Stimulated activated CD8-positive, alpha-beta memory T cell treated with anti-CD3 and anti-CD28 coated beads, Interleukin-7, amount 100 ng/mL, for 1 hour (primary cell): ENCODE data around the gene PDE4A.
A peak's percentile ranks its signal among the peaks of the same experiment; 100 is the strongest.
"Not testable (repeated sequence)": the region's sequence is repeated elsewhere in the genome, so short reads cannot be mapped to it uniquely, and the experiment has no call there.

Experiments
- DNase-seq, 2 donors: peaks; one replicate each; pipeline ENCODE4 v3.0.0-alpha.2; 2020; ENCODE audit warnings: low read depth in 2 of 2

PDE4A gene

GRCh38 chr19:10424011-10424637 is 3.8 kb downstream of the PDE4A start:
- no peak for DNase-seq

DNA sequence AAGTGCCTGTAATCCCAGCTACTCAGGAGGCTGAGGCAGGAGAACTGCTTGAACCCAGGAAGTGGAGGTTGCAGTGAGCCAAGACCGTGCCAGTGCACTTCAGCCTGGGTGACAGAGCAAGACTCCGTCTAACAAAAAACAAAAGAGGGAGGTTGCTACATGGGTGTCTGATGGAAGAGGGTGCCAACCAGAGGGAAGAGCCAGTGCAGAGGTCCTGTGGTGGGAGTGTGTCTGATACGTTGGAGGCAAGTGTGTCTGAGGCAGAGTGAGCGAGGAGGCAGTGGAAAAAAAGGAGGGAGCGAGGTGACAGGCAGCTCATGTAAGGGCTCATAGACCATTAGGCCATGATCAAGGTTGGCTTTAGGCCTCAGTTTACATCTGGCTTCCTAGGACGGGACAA is 6.8 kb downstream of the PDE4A start:
- no peak for DNase-seq

- DNase-seq, result no peak
Measured at GRCh38 chr19:10428996-10429381, 8.7 kb downstream of the PDE4A start.

- no peak for DNase-seq
Measured at GRCh38 chr19:10430505-10431253, 10.3 kb downstream of the PDE4A start.

GRCh38 chr19:10431254-10431942 is 11.1 kb downstream of the PDE4A start:
- DNase-seq, result no peak

DNA sequence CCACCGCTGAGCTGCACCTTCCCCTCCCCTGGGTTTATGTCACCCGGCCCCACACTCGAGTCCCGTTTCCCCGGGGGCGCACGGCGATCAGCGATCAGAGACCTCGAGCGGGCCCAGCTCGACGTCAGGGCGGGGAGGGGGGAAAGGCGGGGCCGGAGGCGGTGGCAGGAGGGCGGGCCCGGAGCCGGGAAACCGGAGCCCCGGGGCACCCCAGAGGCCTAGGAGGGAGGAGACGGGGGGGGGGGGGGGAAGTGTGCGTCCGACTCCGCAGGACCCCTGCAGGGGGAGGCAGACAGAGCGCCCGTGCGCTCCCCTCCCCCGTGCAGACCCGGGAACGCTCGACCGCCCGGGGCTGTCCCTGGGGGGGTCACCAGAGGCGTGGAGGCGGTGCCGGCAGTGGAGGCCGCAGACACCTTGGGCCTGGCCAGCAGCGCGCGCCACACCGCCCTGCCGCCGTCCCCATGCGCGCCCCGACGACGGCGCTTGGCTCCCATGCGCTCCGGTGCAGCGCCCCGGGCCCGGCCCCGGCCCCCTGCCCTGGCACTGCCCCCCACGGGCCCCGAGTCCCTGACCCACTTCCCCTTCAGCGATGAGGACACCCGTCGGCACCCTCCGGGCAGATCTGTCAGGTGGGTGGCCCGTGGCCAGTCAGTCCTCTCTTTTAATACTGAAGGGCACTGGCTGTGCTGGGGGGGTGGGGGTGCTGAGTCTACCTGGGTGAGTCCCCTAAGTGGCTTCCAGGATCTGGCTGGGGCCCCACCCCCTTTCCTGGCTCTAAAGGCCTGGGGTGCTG is 11.8 kb downstream of the PDE4A start:
- DNase-seq, result no peak

DNA sequence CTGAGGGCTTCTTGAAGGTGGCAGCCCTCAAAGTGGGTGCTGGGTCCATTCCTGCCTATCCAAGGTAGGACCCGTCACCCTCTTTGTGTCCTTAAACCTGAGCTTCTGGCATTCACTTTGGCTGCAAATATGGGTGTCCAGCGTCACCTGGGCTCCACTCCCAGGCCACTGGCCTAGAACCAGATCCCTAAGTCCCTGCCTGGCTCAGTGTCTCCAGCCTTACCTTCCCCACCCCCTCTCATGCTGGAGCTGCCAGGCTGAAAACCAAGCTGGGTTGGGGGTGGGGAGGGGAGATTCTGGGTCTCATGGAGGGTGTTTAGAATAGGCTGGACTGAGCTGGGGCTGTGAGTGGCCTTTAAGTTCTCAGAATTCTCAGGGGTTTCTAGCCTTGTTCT is 12.4 kb downstream of the PDE4A start:
- DNase-seq, result no peak

DNA sequence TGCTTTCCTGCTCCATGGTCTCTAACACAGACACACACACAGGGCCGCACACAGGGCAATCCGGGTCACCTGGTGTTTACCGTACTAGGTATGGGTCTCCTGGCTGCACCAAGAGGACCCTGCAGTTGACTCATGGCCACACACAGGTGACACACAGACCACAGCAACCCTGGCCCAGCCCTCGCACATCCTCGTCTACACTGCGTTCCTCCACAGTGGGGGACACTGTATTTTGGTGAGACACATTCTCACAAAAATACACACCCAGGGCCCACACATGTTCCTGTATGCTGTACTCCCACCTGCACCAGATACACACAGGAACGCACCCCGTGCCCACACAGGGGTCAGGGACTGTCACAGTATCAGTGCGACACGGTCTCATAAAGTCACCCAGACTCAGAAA is 12.8 kb downstream of the PDE4A start:
- no peak for DNase-seq

DNA sequence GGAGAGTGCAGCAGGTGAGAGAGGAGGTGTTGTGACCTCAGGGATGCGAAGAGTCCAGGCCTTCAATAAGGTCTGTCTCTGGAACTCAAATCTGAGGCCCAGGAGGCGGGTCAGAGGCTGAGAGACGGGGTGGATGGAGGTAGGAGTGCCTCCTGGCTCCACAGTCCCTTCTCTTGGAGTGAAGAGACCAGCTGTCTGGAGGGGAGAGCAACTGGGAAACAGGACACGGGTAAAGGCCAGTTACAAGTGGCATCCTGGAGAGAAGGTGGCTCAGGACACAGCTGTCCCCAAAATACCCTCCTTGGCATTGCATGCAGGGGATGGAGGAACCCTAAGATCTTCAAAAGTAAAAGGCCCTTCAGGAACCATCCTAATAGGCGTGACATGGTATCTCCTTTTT is 19.2 kb downstream of the PDE4A start:
- DNase-seq, result no peak

- DNase-seq, result no peak
Measured at GRCh38 chr19:10442698-10443097, 22.4 kb downstream of the PDE4A start.

DNA sequence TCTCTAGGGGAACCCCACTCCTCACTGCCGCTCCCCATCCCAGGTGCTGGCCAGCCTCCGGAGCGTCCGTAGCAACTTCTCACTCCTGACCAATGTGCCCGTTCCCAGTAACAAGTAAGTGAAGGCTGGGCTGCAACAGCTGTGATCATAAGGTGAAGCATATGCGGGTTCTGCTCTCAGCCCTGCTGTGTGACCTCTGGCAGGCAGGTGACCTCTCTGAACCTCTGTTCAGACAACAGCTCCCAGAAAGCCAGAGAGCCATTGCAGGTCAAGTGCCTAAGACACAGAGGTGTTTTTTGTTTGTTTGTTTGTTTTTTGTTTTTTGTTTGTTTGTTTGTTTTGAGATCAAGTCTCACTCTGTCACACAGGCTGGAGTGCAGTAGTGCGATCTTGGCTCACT is 28.7 kb downstream of the PDE4A start:
- no peak for DNase-seq

GRCh38 chr19:10450191-10450852 is 30.0 kb downstream of the PDE4A start:
- DNase-seq, result no peak

- DNase-seq, result no peak
Measured at GRCh38 chr19:10450853-10451609, 30.7 kb downstream of the PDE4A start.

DNA sequence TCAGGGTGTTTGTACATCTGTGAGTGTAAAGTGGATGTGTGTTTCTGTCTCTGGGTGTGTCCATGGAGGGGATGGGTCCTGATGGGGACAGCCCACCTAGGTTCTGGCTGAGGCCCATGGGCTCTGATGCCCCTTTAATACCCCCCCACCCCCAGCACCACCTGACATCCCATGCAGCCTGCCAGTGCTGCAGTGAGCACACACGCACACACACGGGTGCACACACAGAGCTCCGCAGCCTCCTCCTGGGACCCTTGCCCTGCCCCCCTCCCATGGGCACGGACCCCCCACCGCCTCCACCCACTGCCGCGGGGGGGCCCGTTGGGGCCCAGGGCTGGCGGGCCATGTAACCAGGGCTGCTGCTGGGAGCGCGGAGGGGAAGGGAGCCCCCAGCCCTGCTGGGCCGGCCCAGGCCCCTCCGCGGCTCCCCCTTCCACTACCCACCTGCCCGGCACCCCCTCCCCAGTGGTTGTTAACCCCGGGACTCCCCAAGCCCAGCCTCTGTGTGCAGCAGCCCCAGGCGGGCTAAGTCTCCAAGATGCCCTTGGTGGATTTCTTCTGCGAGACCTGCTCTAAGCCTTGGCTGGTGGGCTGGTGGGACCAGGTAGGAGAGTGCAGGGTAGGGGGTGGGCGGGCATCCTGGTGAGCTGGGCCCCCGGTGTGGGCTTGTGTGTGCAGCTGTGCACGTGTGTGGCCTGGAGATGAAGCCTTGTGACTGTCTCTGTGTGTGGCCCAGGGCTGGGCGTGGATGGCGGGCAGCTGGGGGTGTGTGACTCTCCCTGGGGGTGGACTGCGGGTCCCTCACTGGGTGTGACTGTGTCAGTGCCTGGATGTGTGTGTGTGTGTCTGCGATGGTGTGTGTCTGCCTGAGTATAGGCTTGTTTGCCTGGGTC is 32.6 kb downstream of the PDE4A start:
- no peak for DNase-seq

GRCh38 chr19:10453852-10454251 is 33.5 kb downstream of the PDE4A start:
- no peak for DNase-seq

DNA sequence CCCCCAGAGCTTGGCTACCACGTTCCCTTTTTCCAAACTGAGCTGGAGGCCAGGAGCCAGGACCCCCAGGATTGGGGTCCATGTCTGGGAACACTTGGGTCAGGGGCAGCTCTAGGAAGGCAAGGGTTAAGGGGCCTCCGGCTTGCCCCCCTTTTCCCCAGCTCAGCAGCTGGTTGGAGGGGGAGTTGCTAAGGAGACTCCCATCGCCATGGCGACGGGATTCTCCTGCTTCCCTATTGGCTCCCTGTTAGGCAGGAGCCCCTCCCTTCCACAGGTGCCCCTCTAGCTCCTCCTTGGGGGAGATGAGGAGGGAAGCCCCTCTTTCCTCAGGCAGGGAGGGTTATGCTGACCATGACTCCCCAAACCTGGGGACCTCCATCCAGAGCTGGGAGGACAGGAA is 33.9 kb downstream of the PDE4A start:
- DNase-seq, result no peak

- DNase-seq, result not testable (repeated sequence)
Measured at GRCh38 chr19:10458733-10459132, 38.4 kb downstream of the PDE4A start.

DNA sequence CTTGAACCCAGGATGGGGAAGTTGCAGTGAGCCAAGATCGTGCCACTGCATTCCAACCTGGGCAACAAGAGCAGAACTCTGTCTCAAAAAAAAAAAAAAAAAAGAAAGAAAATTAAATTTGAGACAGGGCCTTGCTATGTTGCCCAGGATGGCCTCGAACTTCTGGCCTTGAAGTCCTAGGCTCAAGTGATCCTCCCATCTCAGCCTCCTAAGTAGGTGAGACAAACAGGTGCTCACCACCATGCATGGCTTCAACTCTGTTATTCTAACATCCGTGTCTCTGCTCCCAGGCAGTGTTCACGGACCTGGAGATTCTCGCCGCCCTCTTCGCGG is 40.3 kb downstream of the PDE4A start:
- DNase-seq, result no peak

GRCh38 chr19:10461047-10461949 is 41.0 kb downstream of the PDE4A start:
- peak; percentile 55 to 58 for DNase-seq
